ENCODE measurements around the gene MRPL51. TPM values are rescaled to one million over a fixed set of nuclear protein-coding genes. Genes with fewer than 3 reads are reported as not detected.

Gene MRPL51
- total and polyA plus RNA-seq, 2 donors from 2014 or later, result 132 to 268 TPM

DNA sequence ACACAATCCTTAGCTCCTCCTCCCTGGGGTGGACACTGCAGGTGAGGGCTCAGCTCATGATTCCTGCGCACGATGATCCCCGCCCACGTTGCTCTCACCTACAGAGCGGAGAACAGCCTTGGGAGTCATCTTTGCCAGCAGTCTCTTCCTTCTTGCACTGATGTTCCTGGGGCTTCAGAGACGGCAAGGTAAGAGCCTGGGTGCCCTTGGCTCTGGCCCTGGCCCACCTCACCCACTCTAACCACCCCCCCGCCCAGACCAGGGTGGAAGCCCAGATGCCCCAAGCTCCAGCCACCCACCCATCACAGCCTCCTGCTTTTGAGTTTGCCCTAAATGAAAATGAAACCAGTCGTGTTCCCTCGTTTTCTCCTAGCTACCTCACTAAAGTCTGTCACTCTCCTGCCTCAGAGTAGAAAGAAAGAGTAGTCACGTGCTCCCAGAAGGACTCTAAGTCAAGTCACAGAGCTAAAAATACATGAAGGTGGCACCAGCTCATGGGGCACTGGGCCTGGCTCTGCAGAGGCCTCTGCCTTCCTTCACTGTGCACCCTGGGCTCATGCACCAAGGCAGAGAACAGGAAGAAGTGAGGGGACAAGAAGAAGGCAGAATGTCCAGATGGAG lies 32.2 kb downstream of the MRPL51 start:
- Histone ChIP-seq H3K9me3 (ENCODE audit: control insufficient read depth in 2 of 3, insufficient read depth in 1 of 3, low read length in 3 of 3) (no peaks in the 10 kb centered on the region), H3K4me3 (ENCODE audit: low read length in 3 of 3) (no peak overlapping the region), H3K27me3 (ENCODE audit: control insufficient read depth, insufficient read depth, low read length) (no peaks in the 10 kb centered on the region), H3K9ac (ENCODE audit: low read length in 3 of 3) (no peak overlapping the region), H3K36me3 (ENCODE audit: control insufficient read depth in 2 of 3, insufficient read depth in 3 of 3, low read length in 3 of 3) (peaks cover 2 to 53% (median 28%) of the 10 kb centered on the region in 3 donors), H3K27ac (ENCODE audit: low read depth in 2 of 2, low read length in 2 of 2) (no peak overlapping the region), H3K4me1 (ENCODE audit: control insufficient read depth in 2 of 3, insufficient read depth in 2 of 3, low read depth in 1 of 3, low read length in 3 of 3) (peaks cover 0 to 2% (median 0%) of the 10 kb centered on the region in 3 donors)
- intact Hi-C loops (cut with DNase I), result loop anchor here (10.0 kb wide), 1 partner anchor 46 kb away; no protein-coding TSS in a partner anchor
- TF ChIP-seq CTCF (IDR thresholded peaks at IDR 0.05; ENCODE audit: borderline replicate concordance, extremely low read depth, insufficient read depth), result no peak
- DNase-seq (no peak), FAIRE-seq (no peak)

GRCh38 chr12:6459004-6459337 lies 34.1 kb downstream of the MRPL51 start:
- H3K4me3 ChIP-seq (ENCODE audit: low read length in 3 of 3), result no peak overlapping the region
- H3K27me3 ChIP-seq (ENCODE audit: control insufficient read depth, insufficient read depth, low read length), result no peaks in the 10 kb centered on the region
- FAIRE-seq (no peak), DNase-seq (no peak)
- no peak for TF ChIP-seq CTCF (IDR thresholded peaks at IDR 0.05; ENCODE audit: borderline replicate concordance, extremely low read depth, insufficient read depth)
- intact Hi-C loops (cut with DNase I), result loop anchor here (10.0 kb wide), 1 partner anchor 124 kb away; no protein-coding TSS in a partner anchor
- H3K27ac ChIP-seq (ENCODE audit: low read depth in 2 of 2, low read length in 2 of 2), result no peak overlapping the region
- no peaks in the 10 kb centered on the region for H3K9me3 ChIP-seq (ENCODE audit: control insufficient read depth in 2 of 3, insufficient read depth in 1 of 3, low read length in 3 of 3)
- peaks cover 0 to 54% (median 36%) of the 10 kb centered on the region in 3 donors for H3K36me3 ChIP-seq (ENCODE audit: control insufficient read depth in 2 of 3, insufficient read depth in 3 of 3, low read length in 3 of 3)
- peaks cover 0 to 2% (median 0%) of the 10 kb centered on the region in 3 donors for H3K4me1 ChIP-seq (ENCODE audit: control insufficient read depth in 2 of 3, insufficient read depth in 2 of 3, low read depth in 1 of 3, low read length in 3 of 3)
- no peak overlapping the region for H3K9ac ChIP-seq (ENCODE audit: low read length in 3 of 3)

DNA sequence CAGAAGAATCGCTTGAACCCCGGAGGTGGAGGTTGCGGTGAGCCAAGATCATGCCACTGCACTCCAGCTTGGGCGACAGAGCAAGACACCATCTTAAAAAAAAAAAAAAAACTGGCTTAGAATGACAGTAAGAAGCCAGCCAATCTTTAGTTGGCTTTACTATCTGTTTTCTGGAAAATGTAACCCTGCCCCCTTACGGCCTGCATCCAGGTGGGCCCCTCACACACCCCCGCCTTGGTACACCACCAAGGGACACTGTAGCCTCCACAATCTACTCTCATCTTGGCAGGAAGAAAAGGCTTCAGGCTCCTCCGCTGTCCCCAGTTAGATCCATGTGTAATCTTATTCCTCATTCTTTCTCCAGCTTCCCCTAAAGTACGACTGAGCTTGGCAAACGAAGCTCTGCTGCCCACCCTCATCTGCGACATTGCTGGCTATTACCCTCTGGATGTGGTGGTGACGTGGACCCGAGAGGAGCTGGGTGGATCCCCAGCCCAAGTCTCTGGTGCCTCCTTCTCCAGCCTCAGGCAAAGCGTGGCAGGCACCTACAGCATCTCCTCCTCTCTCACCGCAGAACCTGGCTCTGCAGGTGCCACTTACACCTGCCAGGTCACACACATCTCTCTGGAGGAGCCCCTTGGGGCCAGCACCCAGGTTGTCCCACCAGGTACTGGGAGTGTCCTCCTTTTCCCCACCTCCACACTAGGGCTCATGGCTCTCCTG lies 34.6 kb downstream of the MRPL51 start:
- no peak for FAIRE-seq
- H3K4me1 ChIP-seq (ENCODE audit: control insufficient read depth in 2 of 3, insufficient read depth in 2 of 3, low read depth in 1 of 3, low read length in 3 of 3), result peaks cover 0 to 3% (median 0%) of the 10 kb centered on the region in 3 donors
- no peak overlapping the region for H3K9ac ChIP-seq (ENCODE audit: low read length in 3 of 3)
- H3K27me3 ChIP-seq (ENCODE audit: control insufficient read depth, insufficient read depth, low read length), result no peaks in the 10 kb centered on the region
- TF ChIP-seq CTCF (IDR thresholded peaks at IDR 0.05; ENCODE audit: borderline replicate concordance, extremely low read depth, insufficient read depth), result no peak
- no peak for DNase-seq
- H3K9me3 ChIP-seq (ENCODE audit: control insufficient read depth in 2 of 3, insufficient read depth in 1 of 3, low read length in 3 of 3), result no peaks in the 10 kb centered on the region
- intact Hi-C loops (cut with DNase I), result loop anchor here (10.0 kb wide), 1 partner anchor 124 kb away; no protein-coding TSS in a partner anchor
- no peak overlapping the region for H3K27ac ChIP-seq (ENCODE audit: low read depth in 2 of 2, low read length in 2 of 2)
- peaks cover 0 to 52% (median 36%) of the 10 kb centered on the region in 3 donors for H3K36me3 ChIP-seq (ENCODE audit: control insufficient read depth in 2 of 3, insufficient read depth in 3 of 3, low read length in 3 of 3)
- H3K4me3 ChIP-seq (ENCODE audit: low read length in 3 of 3), result no peak overlapping the region
